MV-4-11 (cell line): ENCODE measurements around the gene SNRPB2.

Experiments
- DNase-seq: peaks from one replicate; lab custom pipeline; 2025; lab: John Stamatoyannopoulos, UW

Gene SNRPB2

GRCh38 chr20:16729565-16730460 is at the start of gene SNRPB2:
TSS of gene SNRPB2 (plus strand) at chr20:16730026. CDS start at chr20:16731703, 1,677 bp downstream.
- peak; percentile 97 for DNase-seq

GRCh38 chr20:16684416-16684815 is 45.4 kb upstream of the SNRPB2 start:
- DNase-seq: no peak

DNA sequence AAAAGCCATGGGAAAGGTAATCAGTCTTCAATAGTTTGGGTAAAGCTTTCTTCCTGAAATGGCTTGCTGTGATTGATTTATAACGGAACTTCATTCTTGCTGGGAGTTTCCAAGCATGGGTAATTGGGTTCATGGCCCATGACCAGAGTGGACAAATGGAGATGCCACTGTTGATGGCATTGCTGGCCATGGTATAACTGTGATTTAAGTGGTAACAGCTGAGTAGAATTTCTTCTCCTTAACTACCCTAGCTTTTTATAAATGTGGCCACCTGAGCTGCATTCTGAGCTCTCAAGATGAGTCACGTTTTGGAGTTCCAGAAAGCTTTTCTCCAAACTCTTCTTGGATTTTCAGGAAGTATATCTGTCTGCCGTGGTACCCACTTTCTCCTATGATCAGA is 39.9 kb upstream of the SNRPB2 start:
- no peak for DNase-seq

- no peak for DNase-seq
Observed at GRCh38 chr20:16691381-16691780, 38.4 kb upstream of the SNRPB2 start.

- DNase-seq: no peak
Observed at GRCh38 chr20:16692009-16692408, 37.8 kb upstream of the SNRPB2 start.

DNA sequence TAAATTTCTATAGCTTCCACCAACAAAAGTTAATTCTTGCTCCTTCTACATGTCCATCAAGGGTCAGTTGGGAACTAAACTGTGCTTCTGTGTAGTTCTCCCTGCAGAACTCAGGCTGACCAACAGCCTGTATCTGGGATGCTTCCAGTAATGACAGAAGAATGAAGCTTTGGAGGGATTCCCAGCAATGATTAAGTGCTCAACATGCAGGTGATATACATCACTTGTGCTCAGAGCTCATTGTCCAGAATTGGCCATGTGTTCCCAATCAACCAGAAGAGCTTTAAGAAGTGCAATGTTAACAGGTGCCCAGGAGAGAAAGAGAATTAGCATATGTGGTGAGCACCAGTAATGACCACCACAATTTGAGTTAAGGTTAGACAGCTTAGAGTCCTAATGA is 37.4 kb upstream of the SNRPB2 start:
- no peak for DNase-seq

- DNase-seq: no peak
Observed at GRCh38 chr20:16693278-16693677, 36.5 kb upstream of the SNRPB2 start.

DNA sequence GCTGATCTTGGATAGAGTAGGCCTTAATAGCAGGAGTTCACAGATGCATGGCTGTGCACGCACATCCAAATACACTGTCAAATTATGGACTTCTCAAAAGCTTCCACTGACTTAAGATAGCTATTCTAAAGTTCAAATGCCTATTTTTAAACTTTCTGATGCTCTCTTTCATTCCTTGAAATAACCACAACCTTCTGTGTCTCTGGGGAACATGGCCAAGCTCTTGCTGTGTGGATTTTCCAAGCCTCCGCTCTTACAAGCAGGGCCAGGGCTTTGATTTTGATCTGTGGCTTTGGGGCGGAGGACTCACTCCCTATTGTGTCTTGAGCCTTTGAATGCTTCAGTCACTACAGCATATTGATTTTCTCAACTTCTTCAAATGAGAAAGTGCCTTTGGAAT is 35.7 kb upstream of the SNRPB2 start:
- no peak for DNase-seq

DNA sequence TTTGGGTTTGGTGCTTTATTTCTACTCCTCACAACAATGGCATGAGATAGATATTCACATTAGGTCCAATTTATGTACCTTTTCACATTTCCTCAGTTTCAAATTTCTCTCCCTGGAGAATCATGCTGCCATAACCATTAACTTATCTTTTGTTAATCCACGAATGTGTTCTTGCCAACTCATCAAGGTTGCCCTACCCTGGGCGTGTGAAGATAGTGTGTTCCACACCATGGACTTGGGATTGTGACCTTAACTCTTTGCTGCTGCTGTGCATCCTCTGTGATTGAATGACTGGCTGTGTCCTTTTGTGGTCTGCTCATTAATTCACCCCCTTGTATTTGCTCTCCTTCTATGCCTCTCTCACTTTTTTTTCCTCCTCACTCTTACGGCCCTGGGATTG is 34.2 kb upstream of the SNRPB2 start:
- no peak for DNase-seq

GRCh38 chr20:16699293-16699692 is 30.5 kb upstream of the SNRPB2 start:
- DNase-seq: peak; percentile 27

DNA sequence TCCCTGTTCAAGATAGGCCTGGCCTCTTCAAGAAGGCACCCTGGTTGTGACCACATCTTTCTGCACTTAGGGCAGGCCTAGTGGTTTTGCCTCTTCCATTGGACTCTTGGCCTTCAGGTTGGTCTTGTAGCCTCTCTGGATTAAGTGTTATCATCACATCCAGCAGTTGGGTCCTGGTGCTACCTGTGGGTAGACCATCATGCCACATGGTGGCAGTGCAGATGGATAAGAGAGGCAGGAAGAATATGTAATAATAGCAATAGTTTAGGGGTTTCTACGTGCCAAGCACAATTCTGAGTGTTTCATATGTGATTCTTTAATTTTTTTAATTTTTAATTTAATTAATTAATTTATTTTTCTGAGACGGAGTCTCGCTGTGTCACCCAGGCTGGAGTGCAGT is 28.5 kb upstream of the SNRPB2 start:
- peak; percentile 25 for DNase-seq

GRCh38 chr20:16703570-16703969 is 26.3 kb upstream of the SNRPB2 start:
- DNase-seq: no peak

DNA sequence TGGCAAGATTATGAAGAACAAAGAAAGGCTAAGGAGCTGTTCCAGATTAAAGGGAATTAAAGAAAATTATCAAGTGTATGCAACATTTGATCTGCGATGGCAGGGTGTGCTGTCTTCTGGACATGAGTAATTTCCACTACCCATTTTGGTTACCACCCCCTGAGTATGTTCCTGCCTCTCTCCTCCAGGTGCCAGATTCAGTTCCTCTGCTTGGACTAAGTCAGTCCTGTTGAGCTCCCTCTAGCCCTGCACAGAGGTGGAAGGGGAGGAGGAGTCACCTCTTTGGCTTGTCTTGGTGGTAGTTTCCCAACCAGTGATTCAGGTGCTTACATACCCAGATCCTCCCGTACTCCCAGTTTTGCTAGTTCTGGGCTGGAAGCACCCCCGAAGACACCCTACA is 22.2 kb upstream of the SNRPB2 start:
- DNase-seq: peak; percentile 84

GRCh38 chr20:16708602-16709001 is 21.2 kb upstream of the SNRPB2 start:
- DNase-seq: no peak

GRCh38 chr20:16709017-16709416 is 20.8 kb upstream of the SNRPB2 start:
- DNase-seq: peak; percentile 77

DNA sequence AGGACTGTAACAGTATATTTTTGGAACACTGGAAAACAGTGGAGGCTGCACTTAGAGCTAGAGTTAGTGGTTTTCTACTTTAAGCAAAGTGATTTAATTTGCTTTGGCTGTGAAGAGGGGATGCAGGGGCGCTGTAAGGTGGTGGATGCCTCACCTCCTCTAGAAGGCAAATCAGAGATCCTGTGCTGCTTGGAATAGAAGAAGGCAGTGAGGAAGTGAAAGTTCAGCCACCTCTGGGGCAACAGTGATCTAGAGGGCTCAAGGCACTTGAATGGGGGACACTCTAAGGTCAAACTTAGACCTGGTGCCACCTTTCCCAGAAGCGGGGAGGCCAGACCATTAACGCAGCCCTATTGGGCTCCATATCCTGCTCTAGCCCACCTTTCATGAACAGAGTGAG is 19.0 kb upstream of the SNRPB2 start:
- peak; percentile 49 for DNase-seq

DNA sequence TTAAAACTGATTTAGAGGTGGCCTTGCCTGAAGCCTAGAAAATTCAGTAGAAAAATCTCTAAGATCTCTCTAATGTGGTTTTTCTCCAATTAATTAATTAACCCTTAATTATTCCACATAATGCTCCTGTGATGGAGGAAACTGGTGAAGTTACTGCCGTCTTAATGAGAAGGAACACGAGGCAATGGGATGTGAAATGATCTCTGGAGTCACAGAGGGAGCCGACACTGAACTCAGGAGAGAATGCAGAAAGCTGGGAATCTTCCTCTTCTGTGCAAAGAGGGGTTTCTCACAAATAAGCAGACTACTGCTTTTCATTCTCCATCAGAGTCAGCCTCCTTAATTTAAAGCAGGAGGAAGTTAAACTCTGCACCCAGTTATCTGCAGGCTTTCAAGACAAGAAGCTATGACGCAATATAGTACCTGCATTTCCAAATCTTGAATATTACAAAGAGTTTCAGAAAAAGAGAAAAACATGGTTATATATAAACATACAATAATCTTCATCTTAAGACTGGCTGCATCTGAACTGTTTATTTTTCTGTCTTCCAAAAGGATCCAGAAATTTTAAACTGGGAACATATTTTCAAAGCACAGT is 18.1 kb upstream of the SNRPB2 start:
- peak; percentile 70 for DNase-seq

- no peak for DNase-seq
Observed at GRCh38 chr20:16712511-16712947, 17.3 kb upstream of the SNRPB2 start.

DNA sequence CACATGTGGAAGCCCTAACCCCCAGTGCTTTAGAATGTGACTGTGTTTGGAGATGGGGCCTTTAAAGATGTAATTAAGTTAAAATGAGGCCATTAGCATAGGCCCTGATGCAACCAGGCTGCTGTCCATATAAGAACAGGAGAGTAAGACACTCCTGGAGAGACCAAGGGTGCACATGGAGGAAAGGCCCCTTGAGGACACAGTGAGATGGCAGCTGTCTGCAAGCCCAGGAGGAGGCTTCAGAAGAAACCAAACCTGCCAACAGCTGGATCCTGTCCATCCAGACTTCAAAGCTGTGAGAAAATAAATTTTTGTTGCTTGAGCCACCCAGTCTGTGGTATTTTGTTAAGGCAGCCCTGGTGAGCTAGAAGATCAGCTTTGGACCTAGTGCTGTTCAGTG is 16.8 kb upstream of the SNRPB2 start:
- no peak for DNase-seq

GRCh38 chr20:16714242-16714641 is 15.6 kb upstream of the SNRPB2 start:
- DNase-seq: no peak

- no peak for DNase-seq
Observed at GRCh38 chr20:16714751-16715150, 15.1 kb upstream of the SNRPB2 start.

DNA sequence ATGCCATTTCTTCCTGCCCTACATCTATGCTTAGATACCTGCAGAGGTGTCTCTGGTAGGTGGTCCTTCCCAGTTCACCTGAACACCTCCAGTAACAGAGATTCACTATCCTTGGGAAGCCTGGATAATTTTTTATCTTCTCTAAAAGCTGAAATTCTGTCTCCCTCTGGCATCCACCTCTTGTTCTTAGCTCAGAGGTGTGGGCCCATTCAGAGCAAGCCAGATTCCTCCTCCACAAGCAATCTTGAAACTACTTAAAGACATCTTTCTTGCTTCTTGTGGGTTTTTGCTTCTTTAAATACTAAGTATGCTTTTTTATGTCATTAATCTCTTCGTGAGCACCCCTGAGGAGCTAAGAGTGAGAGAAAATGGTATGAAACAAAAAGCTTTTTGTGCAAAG is 10.4 kb upstream of the SNRPB2 start:
- DNase-seq: no peak

DNA sequence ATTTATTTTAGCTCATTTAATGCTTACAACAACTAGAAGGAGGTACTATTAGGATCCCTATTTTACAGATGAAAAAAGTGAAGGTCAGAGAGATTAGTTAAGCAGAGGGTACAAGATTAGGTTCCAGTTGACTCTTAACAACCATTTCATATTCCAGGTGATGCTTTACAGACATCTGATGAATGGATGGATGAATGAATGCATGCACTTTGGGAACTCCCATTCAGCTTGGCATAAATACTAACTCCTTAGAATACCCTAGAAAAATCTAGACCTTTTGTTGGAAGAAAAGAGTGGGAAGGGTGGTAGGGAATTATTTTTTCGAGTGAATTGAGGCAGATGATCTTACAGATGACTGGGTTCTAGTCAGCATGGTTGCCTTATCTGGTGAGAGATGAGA is 746 bp upstream of the SNRPB2 start:
- no peak for DNase-seq
